ENCODE results near the gene PDE2A. TPM values are rescaled to one million over a fixed set of nuclear protein-coding genes. Genes with fewer than 3 reads are reported as not detected.

The PDE2A gene
- total and polyA plus RNA-seq, 10 of the 15 experiments (the other 5 are each of a cell fraction or from before 2014, with no cell fraction given): 0.06 to 0.15 (median 0.11) TPM; not detected in 6

DNA sequence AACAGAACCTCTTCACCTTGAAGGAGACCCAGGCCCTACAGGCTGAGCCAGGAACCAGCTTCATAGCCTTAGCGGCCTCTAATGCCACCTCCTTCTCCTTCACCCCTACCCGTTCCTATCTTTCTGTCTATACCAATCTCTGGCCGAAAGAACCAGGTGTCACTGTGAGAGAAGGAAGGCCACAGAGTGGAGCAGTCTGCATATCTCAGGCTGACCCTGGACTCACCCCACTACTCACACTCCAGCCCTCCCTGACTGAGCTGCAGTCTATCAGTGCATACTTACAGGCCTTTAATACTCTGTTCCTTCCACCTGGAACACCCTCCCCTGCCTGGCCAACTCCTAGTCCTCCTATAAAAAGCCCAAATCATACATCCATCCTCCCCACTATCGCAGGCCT is 45.3 kb upstream of the PDE2A start:
- peak overlapping the region; percentile 92 for H3K4me2 ChIP-seq (ENCODE audit: control insufficient read depth, insufficient read depth)
- ChIA-PET SMC1A (ENCODE audit: uncharacterized antibody, unreplicated experiment) (interaction anchor here (0.6 to 2.4 kb wide), 4 partner anchors 20 to 121 kb away, joined by 3 to 10 read pairs (median 4); partner anchors contain the start of gene STARD10), CTCF (interaction anchor here (0.7 to 18.4 kb wide), 6 partner anchors 19 to 289 kb away, joined by 3 to 469 read pairs (median 4); partner anchors contain the start of genes ARAP1, ATG16L2 and STARD10), POLR2A (interaction anchor here (0.6 to 1.2 kb wide), 3 partner anchors 21 to 96 kb away, joined by 3 to 4 read pairs (median 3); no protein-coding TSS in a partner anchor), RAD21 (ENCODE audit: unreplicated experiment) (interaction anchor here (1.0 to 13.9 kb wide), 3 partner anchors 16 to 71 kb away, joined by 3 to 256 read pairs (median 3); partner anchors contain the start of gene STARD10)
- ATAC-seq (peak; percentile 1; the same call in 1 of the 3 replicates), FAIRE-seq (no peak), DNase-seq (ENCODE audit: low read depth, low spot score) (no peak)
- peaks cover 79% of the 10 kb centered on the region for H3K79me2 ChIP-seq (ENCODE audit: control insufficient read depth, insufficient read depth, low read length)
- intact Hi-C loops (cut with micrococcal nuclease; ENCODE audit: unreplicated experiment) (no loop called here), in situ Hi-C loops (cut with MboI) (no loop called here)
- H3K36me3 ChIP-seq (ENCODE audit: control insufficient read depth in 2 of 2, insufficient read depth in 2 of 2, low read length in 1 of 2): peaks cover 21 to 36% of the 10 kb centered on the region in 2 experiments
- H3K27ac ChIP-seq (ENCODE audit: control insufficient read depth, insufficient read depth): peak overlapping the region; percentile 47; the same call in 1 of the 2 replicates
- WGBS (ENCODE audit: insufficient coverage, insufficient replicate concordance, low lambda C conversion rate, missing lambda C conversion rate): 37% methylated on average over 4 of the region's 4 CpGs
- H3K4me3 ChIP-seq: peak overlapping the region; percentile 85
- peak overlapping the region; percentile 83; the same call in 1 of the 2 replicates for H3K9ac ChIP-seq (ENCODE audit: control insufficient read depth, insufficient read depth, low read length)
- no peaks in the 10 kb centered on the region for H3K9me3 ChIP-seq (replicated peaks; ENCODE audit: control insufficient read depth, insufficient read depth, low read length)
- no TSS peak for BruUV-seq (replicated peaks)
- H4K20me1 ChIP-seq (ENCODE audit: control insufficient read depth, insufficient read depth): peaks cover 5% of the 10 kb centered on the region
- peaks cover 42% of the 10 kb centered on the region for H3K4me1 ChIP-seq (ENCODE audit: control insufficient read depth, insufficient read depth, low read length)
- TF ChIP-seq RCOR1 (conservative IDR thresholded peaks at IDR 0.05; ENCODE audit: low read depth, low read length): no peak
- TF ChIP-seq HDGF (IDR thresholded peaks at IDR 0.05): 0 out of 2 replicates have a peak, but pooled peaks have one; percentile 37
- no peaks in the 10 kb centered on the region for H3K27me3 ChIP-seq (replicated peaks in 1 of 2; ENCODE audit: control insufficient read depth in 2 of 2, insufficient read depth in 2 of 2, low read length in 1 of 2)
- no peak overlapping the region for H2AFZ ChIP-seq (ENCODE audit: control insufficient read depth, low read depth, low read length)

DNA sequence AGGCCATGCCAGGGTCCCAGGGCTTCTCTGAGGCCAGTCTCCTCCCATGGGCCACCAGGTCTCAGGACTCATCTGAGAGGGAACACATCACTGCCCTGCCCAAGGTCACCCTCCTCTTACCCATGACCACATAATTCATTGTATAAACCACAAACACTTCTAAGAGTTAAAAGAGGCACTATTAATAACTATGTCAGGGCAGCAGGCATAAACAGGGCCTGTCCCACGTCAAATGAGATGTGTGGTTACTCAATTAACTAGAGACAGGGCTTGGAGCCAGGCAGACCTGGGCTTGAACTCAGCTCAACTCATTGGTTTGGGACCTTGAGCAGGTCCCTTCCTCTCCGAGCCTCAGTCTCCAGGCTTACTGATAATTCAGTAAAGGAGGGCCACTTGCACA is 44.9 kb upstream of the PDE2A start:
- Histone ChIP-seq H3K9ac (ENCODE audit: control insufficient read depth, insufficient read depth, low read length) (peak overlapping the region; percentile 83; the same call in 1 of the 2 replicates), H3K4me3 (peak overlapping the region; percentile 85; the same call in 1 of the 2 replicates), H4K20me1 (ENCODE audit: control insufficient read depth, insufficient read depth) (peaks cover 8% of the 10 kb centered on the region), H3K36me3 (ENCODE audit: control insufficient read depth in 2 of 2, insufficient read depth in 2 of 2, low read length in 1 of 2) (peaks cover 21 to 32% of the 10 kb centered on the region in 2 experiments), H3K27ac (ENCODE audit: control insufficient read depth, insufficient read depth) (peak overlapping the region; percentile 47; the same call in 1 of the 2 replicates), H3K4me2 (ENCODE audit: control insufficient read depth, insufficient read depth) (peak overlapping the region; percentile 92), H3K27me3 (replicated peaks in 1 of 2; ENCODE audit: control insufficient read depth in 2 of 2, insufficient read depth in 2 of 2, low read length in 1 of 2) (no peaks in the 10 kb centered on the region), H2AFZ (ENCODE audit: control insufficient read depth, low read depth, low read length) (no peak overlapping the region), H3K9me3 (replicated peaks; ENCODE audit: control insufficient read depth, insufficient read depth, low read length) (no peaks in the 10 kb centered on the region), H3K79me2 (ENCODE audit: control insufficient read depth, insufficient read depth, low read length) (peaks cover 77% of the 10 kb centered on the region), H3K4me1 (ENCODE audit: control insufficient read depth, insufficient read depth, low read length) (peaks cover 38% of the 10 kb centered on the region)
- SMC1A ChIA-PET (ENCODE audit: uncharacterized antibody, unreplicated experiment): interaction anchor here (0.6 to 2.4 kb wide), 3 partner anchors 21 to 121 kb away, joined by 3 to 10 read pairs (median 3); no protein-coding TSS in a partner anchor
- FAIRE-seq: peak; percentile 92
- no TSS peak for BruUV-seq (replicated peaks)
- in situ Hi-C loops (cut with MboI) (no loop called here), intact Hi-C loops (cut with micrococcal nuclease; ENCODE audit: unreplicated experiment) (no loop called here)
- CTCF ChIA-PET: interaction anchor here (0.7 to 18.4 kb wide), 7 partner anchors 19 to 288 kb away, joined by 3 to 469 read pairs (median 4); partner anchors contain the start of genes ARAP1, ATG16L2 and STARD10
- 3% methylated on average over 2 of the region's 2 CpGs for WGBS (ENCODE audit: insufficient coverage, insufficient replicate concordance, low lambda C conversion rate, missing lambda C conversion rate)
- peak; percentile 60 for ATAC-seq
- DNase-seq (ENCODE audit: low read depth, low spot score): no peak
- RAD21 ChIA-PET (ENCODE audit: unreplicated experiment): interaction anchor here (1.0 to 13.9 kb wide), 3 partner anchors 16 to 72 kb away, joined by 3 to 256 read pairs (median 3); partner anchors contain the start of gene STARD10
- POLR2A ChIA-PET: interaction anchor here (1.0 to 1.2 kb wide), 2 partner anchors 50 to 74 kb away, joined by 3 read pairs; no protein-coding TSS in a partner anchor
- TF ChIP-seq SREBF1 (IDR thresholded peaks at IDR 0.05; ENCODE audit: low read length) (no peak), MEF2A (IDR thresholded peaks at IDR 0.05; ENCODE audit: insufficient read depth, low read depth, low read length) (0 out of 2 replicates have a peak, but pooled peaks have one; percentile 30), MXI1 (IDR thresholded peaks at IDR 0.05; ENCODE audit: low read depth, low read length) (0 out of 2 replicates have a peak, but pooled peaks have one; percentile 45), BCL11A (IDR thresholded peaks at IDR 0.05; ENCODE audit: low read depth, low read length) (peak; percentile 55; the same call in 1 of the 2 replicates), HCFC1 (IDR thresholded peaks at IDR 0.05; ENCODE audit: low read length) (no peak), BHLHE40 (IDR thresholded peaks at IDR 0.05; ENCODE audit: borderline replicate concordance in 1 of 2, low read depth in 2 of 2, low read length in 1 of 2) (peak in 1 of 2 experiments; percentile 56; a peak in 1 of 4 replicates), FOXK2 (IDR thresholded peaks at IDR 0.05) (no peak), DPF2 (IDR thresholded peaks at IDR 0.05) (no peak)
- TF ChIP-seq, protein P1, sequence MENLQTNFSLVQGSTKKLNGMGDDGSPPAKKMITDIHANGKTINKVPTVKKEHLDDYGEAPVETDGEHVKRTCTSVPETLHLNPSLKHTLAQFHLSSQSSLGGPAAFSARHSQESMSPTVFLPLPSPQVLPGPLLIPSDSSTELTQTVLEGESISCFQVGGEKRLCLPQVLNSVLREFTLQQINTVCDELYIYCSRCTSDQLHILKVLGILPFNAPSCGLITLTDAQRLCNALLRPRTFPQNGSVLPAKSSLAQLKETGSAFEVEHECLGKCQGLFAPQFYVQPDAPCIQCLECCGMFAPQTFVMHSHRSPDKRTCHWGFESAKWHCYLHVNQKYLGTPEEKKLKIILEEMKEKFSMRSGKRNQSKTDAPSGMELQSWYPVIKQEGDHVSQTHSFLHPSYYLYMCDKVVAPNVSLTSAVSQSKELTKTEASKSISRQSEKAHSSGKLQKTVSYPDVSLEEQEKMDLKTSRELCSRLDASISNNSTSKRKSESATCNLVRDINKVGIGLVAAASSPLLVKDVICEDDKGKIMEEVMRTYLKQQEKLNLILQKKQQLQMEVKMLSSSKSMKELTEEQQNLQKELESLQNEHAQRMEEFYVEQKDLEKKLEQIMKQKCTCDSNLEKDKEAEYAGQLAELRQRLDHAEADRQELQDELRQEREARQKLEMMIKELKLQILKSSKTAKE (IDR thresholded peaks at IDR 0.05; ENCODE audit: low read depth, poor library complexity, severe bottlenecking): peak; percentile 63
